ENCODE measurements around the gene BCAN. TPM values are rescaled to one million over a fixed set of nuclear protein-coding genes. Genes with fewer than 3 reads are reported as not detected.

BCAN gene
- total RNA-seq, 1 donor from 2014 or later = 0.52 TPM

DNA sequence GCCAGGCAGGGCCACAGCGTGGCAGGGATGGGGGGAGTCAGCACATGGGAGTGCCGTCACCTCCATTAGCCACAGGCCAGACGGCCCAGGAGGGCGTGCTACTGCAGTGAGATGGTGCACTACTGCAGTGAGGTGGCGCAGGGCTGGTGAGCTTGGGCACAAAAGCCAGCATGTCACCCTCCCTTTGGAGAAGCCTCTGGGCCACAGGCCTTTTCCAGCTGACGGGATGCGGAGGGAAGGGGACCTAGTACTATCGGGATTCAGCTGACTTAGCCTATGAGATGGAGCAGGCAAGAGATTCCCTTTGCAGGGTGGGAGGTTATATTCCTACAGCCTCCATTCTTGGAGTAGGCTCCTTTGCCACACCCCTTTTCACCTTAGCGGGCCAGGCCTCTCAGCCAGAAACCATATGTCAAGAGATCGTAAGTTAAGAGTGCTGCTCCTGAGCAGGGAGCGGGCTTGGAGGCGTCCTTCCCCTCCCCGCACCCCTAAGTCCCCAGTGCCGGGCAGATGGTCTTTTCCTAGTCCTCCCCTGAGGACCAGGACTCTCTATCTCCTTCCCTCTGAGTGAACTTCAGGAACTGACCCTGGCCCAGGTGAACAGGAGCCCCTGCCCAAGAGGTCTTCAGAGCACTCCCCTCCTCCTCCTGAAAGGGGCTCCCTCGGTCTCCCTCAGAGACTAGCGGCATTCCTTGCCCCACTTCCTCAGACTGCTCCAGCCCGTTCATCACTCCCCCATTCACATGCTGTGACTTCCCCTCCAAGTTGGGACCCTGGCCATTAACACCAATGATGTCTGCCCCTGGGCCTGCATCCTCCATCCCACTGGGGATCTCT is 27.1 kb downstream of the BCAN start:
- intact Hi-C loops (cut with micrococcal nuclease) = no loop called here
- ATAC-seq = no peak

DNA sequence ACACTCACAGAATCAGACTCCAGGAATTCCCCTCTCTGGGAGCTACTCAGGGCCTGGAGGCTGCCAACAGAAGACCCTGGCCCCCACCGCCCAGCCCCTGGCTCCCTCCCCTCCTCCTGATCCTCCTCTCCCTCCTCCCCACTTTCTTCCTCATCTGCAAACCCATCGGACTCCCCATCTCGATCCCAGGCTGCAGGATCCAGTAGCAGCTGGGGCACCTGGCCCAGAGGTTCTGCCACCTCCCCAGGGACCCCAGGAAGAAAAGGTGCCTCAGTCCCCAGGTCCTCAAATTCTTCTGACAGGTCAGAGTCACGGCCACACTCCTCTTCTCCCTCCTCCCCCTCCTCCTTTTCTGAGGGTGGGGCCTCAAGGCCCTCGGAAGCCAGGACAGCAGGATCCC is 27.9 kb downstream of the BCAN start:
- DNase-seq = no peak
- ATAC-seq = no peak
- intact Hi-C loops (cut with micrococcal nuclease) = no loop called here

More for the DNA sequence above, 27.1 kb downstream of the BCAN start:
- DNase-seq = peak; percentile 15

DNA sequence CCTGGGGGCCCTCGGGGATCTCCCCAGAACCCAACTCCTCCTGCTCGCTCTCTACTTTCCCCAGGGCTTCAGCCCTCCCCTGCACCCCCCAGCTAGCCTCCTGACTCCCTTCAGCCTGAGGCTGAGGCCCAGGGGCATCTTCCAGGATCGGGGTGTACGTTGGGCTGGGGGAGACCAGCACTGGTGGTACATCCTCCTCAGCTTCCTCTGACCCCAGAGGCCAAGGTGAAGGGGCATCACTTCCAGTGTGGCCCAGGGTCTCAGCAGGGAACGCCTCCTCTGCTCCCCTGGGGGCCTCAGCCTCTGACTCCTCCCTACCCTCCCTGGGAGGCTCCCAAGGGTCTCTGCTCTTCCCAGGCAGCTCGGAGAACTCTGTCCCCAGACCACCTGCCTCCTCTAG is 28.4 kb downstream of the BCAN start:
- intact Hi-C loops (cut with micrococcal nuclease) = no loop called here
- ATAC-seq (no peak), DNase-seq (no peak)

DNA sequence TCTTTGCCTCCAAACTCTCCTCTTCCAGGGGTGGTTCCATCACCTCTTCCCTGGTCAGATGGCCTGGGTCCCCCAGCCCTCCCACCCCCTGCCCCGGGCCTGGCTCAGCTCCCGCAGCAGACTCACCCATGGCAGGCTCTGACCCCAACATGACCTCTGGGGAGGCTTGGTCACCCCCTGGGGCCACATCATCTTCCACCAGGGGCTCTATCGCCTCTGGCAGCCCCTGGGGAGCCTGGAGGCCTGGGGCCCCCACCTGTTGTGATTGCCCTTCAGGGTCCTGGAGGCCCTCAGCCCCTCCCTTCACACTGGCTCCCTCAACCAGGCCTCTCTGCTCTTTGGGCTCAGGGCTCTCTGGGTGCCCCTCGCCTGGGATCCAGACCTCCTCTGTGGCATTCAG is 28.9 kb downstream of the BCAN start:
- peak; percentile 10 for DNase-seq
- ATAC-seq = no peak
- intact Hi-C loops (cut with micrococcal nuclease) = no loop called here

DNA sequence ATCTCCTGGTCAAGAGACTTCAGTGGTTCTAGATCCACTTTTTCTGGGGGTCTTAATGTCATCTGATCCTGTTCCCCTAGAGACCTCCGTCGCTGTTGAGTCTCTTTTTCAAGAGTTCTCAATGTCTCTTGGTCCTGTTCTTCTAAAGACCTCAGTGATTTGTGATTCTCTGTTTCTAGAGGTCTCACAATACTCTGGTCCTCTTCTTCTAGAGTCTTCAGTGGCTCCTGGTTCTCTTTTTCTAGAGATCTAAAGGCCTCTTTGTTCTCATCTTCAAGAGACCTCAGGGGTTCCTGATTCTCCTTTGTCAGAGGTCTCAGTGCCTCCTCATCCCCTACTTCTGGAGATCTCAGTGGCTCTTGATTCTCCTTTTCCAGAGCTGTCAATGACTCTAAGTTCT is 29.9 kb downstream of the BCAN start:
- intact Hi-C loops (cut with micrococcal nuclease) = no loop called here
- ATAC-seq (no peak), DNase-seq (no peak)

DNA sequence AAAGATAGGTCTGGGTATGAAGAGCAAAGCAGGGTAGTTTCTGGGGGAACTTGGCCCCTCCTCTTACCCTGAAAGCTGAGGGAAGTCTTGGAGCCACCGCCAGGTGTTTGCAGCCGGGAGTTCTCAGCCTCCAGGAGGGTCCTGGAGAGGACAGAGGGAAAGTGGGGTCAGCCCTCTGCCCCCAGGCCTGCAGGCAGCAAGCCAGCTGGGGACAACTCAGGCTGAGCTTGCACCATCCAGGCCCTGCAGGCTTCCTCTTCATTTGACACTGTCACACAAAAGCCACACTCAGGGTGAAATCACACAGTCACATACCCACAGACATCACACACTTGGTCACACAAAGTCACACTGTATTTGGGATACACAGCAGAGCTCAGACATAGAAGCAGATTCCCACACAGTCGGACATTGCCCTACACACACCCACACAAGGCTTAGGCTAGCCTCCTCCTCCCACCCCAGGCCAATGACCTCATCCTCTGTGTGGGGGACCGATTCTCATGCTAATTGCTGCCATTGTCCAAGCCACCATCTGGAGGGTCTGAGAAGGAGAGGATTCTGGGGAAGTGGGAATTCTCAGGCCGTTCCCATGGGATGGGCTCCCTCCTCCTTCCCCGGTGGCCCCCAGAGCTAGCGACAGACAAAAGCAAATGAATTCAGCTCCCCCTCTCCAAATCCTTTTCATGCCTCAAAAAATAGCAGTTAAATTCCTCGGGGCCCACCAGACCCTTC is 31.6 kb downstream of the BCAN start:
- DNase-seq (no peak), ATAC-seq (no peak)
- intact Hi-C loops (cut with micrococcal nuclease) = no loop called here

DNA sequence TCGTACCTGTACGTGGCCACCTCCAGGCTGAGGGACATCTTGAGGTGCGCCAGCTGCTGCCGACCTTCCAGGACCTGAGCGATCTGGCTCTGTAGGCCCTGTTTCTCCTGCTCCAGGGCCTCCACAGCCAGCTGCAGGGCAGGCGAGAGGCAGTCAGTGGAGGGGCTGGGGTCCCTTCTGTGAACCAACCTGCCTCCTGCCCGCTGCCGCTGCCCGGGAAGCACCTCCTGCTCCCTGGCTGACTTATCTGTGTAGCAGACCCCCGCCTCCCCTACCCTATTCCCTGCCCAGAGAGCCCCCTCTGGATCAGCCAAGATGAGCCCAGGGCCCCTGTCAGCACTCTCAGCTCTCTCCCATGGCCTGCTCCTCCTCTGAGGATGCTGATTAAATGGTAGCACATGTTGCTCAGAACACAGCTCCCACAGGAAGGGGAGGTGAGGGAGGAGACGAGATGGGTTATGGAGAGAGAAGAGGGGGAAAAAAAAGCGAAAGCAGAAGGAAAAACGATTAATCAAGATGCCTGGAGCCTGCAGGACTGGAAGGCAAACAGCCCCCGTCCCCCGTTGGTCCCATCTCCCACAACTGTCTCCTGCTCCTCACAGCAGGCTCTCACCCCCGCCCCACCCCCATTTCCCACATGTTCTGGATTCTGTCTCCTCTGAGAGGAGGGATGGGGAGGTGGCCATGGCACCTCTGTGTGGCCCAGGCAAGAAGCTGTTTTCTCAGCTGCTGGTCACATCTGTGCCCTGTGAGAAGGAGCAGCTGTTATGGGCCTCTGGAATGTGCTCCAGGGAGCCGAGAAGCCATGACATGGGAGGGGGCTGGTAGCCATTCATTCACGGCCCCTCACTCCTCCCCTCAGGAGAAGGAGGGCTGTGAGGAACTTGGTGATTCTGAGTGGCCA is 33.5 kb downstream of the BCAN start:
- ATAC-seq = peak; percentile 21
- intact Hi-C loops (cut with micrococcal nuclease) = no loop called here
- DNase-seq = peak; percentile 59

DNA sequence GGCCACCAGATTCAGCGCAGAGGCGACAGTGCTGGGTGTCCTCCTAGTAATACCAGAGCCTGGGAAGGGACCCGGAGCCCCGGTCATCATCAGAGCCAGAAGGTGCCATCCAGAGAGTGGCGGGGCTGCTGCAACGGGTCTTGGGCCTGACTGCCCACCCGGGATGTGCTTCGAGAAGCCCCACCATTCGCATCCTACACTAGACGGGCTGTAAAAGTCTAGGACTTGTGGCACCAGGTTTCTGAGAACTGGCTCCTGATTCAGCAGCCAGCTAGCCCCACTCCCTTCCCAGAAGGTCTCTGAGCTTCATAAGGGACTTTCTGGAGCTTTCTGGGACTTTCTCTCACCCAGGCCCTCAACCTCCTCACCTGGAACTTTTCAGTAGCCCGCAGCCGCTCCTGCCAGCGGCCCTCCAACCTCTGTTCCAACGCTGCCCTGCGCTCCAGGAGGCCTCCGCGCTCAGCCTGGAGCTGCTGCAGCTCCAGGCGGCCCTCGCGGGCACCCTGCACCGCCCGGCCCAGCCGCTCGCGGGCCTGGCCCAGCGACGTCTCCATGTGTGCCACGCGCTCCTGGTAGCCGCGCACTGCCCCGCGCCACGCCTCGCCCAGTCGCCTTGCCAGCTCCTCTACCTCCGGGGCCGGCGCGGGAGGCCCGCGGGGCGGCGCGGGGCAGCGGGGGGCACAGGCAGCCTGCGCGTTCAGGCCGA is 34.4 kb downstream of the BCAN start:
- DNase-seq (peak; percentile 45), ATAC-seq (peak; percentile 25)
- intact Hi-C loops (cut with micrococcal nuclease) = no loop called here

DNA sequence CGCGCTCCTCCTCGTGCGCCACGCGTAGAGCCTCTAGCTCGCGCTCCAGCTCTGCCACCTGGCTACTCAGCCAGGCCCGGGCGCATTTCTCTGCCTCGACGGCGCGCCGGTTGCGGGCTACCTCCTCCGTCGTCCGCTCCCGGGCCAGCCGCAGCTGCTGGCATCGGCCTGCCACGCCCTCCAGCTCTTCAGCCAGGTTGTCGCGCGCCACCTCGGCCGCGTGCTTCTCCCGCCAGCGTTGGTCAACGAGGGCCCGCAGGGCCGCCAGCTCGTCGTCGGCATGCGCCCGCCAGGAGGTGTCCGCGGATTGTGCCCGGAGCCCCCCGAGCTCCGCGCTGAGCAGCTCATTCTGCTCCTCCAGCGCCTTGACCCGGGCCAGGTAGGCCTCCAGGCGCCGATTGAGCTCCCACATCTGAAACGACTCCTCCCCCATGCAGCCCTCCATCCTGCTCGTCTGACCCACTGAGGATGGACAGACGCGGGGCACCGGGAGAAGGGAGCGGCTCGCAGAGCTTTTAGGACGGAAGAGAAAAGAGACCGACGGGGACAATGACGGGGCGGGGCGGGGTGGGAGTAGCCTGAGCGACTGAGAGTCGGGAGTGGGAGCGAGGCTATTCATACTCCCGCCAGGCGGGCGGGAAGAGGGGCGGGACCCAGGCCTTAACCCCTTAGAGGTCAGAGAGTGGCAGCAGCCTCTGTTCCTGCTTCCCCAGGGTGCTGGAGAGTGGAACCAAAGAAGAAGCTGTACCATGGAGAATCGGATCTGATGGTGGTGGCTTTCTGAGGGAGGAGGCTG is 35.1 kb downstream of the BCAN start, which contains the start of gene NES:
TSS of gene NES (minus strand) at position 588 of the 796 bp plus-strand sequence. CDS start at position 445, 143 bp downstream.
- intact Hi-C loops (cut with micrococcal nuclease) = no loop called here
- peak; percentile 91 for ATAC-seq
- peak; percentile 87 for DNase-seq

DNA sequence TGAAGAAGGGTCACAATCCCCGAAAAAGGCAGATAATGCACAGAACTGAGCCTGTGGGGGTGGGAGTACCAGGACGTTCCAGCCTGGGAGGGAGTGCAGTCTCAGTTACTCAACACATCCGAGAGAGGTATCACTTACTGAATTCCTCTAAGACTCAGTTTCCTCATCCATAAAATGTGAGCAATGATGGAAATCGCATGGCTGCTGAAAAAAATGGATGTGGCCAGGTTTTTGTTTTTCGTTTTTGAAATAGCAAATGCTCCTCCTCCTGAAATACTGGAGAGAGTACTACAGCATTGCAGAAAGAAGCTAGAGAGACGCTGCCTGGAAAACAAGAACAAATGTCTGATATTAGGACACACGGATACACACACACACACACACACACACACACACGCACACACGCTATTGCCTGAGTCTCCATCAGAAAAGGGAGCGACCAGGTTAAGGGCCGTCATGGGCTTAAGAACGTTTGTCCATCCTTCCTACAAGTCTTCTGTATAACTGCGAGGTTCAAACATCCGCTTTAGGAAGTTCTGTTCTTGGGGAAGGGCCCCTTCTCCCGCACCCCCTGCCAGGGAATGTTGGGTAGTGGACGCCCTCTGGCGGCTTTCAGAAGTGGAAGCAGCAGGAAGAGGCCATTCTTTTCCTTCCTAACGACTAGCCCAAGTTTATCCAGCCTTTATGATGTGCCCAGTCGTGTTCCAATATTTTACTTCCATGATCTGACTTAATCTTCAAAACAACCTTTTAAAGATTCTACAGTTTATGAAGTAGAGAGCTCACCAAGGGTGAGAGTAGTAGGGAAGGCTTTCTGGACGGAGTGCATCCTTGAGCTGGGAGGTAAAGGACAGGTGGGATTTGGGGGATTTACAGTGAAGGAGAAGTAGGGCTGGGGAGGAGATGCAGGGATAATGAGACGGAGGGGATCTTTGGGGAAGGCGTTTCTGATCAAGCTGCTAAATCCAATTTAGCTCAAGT is 36.0 kb downstream of the BCAN start:
- peak; percentile 82 for DNase-seq
- intact Hi-C loops (cut with micrococcal nuclease) = no loop called here
- peak; percentile 77 for ATAC-seq

DNA sequence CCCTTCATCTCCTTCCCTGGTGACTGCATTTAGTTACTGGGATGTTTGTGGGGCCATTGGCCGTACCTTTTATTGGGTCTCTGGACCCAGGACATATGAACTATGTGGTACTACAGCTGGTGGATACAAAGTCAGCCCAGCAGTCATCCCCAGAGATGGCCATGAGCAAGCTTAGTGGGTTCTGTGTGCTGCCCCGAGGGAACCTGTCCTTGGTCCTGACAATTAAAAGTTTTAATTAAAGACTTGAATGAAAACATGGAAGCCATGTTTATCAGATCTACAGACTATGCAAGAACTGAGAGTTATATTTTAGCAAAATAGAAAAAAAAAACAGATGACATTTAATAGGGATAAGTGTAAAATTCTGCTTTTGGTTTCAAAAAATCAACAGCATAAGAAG is 38.1 kb downstream of the BCAN start:
- no peak for ATAC-seq
- DNase-seq = no peak
- intact Hi-C loops (cut with micrococcal nuclease) = no loop called here

DNA sequence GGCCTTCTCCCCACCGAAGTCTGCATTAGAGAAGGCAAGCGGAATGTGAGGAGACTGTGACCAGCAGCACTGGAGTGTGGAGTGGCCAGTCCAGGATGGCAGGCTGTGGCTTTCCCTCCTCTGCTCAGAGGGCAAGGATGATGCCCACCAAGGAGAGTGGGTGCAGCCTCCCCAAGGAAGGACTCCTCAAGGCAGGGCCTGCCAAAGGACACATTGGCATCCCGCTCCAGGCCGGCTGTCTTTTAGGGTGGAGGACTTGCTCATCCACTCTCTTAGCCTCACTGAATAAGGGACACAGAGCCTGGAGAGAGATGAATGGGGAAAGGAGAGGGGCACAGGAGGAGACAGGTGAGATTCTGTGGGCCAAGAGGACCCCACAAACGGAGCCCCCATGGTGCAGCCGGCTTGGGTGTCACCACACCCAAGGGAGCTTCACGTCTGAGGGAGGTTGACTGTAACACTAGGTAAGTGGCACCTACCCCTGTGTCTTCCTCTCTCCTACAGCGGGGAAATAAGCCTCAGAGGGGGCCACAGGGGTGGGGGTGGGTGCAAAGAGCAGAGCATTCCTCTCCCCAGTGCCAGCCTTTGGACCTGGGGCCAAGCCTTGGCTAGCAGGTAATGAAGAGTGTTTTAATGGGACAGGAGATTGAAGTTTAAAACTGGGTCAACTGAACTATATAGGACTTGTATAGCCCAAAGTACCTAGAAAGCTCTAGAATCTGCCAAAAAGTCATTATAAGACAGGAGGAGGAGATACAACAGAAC is 39.5 kb downstream of the BCAN start:
- no peak for DNase-seq
- intact Hi-C loops (cut with micrococcal nuclease) = no loop called here

DNA sequence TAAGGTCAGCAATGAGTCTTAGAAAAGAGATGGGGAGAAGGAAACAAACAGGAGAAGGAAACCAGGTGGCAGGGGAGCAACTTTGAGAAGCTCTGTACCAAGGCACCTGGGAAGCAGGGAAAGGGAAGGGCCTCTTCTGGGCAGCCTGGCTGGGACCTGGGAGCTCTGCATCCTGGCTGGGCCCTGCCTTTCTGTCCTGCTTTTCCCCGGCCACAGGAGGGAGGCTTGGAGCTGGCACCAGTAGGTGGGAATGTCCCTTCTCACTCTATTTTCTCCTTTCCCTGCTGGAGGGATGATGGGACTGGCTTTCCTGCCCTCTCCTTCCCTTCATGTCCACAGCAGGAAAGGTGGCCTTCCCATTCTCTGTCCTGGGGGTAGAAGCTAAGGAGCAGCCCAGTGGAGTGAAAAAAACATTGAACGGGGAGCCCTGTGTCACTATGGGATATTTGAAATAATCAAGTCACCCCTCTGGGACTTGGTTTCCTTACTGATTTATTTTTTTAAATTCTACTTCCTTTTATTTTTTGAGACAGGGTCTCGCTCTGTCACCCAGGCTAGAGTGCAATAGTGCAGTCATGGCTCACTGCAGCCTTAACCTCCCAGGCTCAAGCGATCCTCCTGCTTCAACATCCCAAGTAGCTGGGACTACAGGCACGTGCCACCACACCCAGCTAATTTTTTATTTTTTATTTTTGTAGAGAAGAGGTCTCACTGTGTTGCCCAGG is 40.4 kb downstream of the BCAN start:
- intact Hi-C loops (cut with micrococcal nuclease) = no loop called here
- ATAC-seq = no peak
- DNase-seq = no peak

More for the DNA sequence above, 39.5 kb downstream of the BCAN start:
- no peak for ATAC-seq

DNA sequence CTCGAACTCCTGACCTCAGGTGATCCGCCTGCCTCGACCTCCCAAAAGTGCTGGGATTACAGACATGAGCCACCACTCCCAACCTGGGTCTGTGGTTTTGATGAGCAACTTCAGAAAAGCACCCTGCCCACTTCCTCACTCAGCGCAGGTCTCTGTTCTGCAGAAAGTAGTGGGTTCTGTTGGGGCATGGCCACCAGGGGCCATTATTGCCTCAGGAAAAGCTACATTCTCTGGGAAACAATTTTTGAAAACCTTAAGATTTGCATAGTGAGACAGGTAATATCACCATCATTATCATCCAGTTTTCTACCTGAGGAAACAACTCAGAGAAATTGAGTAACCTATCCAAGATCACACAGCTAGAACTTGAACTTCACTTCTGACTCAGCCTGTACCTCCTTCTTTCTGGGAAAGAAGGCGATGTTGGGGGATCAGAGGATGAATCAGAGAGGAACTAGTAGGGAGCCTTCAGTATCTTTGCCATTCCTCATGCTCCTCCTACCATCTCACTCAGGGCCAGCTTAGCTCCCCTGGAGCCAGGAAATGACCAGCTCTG is 42.4 kb downstream of the BCAN start:
- no peak for ATAC-seq
- no peak for DNase-seq
- intact Hi-C loops (cut with micrococcal nuclease) = no loop called here

Measured in left ventricle myocardium superior (tissue), 1 donor.